Heart right ventricle (tissue), 16 donors: ENCODE data around the gene PYROXD2. TPM values are rescaled to one million over a fixed set of nuclear protein-coding genes. Genes with fewer than 3 reads are reported as not detected.

Source experiments
- ATAC-seq, 8 donors: fragments of 200-7000 bp; cut with Tn5 transposase; one replicate each; pipeline ENCODE4 v1.9.1; 2020; ENCODE audit warnings: mild to moderate bottlenecking in 8 of 8, moderate library complexity in 8 of 8, moderate number of reproducible peaks in 1 of 8
- DNase-seq, 2 donors: peaks; one replicate each; pipeline ENCODE4 v3.0.0-alpha.2; 2020
- H3K27ac ChIP-seq, 10 donors: fragments of 200-600 bp; sonication (generic) in 2 of 10; one replicate each; pipeline versions ENCODE4 v1.5.0 to v1.8.0; 2020 to 2022; ENCODE audit warnings: mild to moderate bottlenecking in 3 of 10
- H3K27me3 ChIP-seq, 7 donors: fragments of 200-600 bp; one replicate each; pipeline ENCODE4 v1.8.0; 2021 to 2022; ENCODE audit warnings: mild to moderate bottlenecking in 2 of 7
- H3K36me3 ChIP-seq, 9 donors: fragments of 200-600 bp; sonication (generic) in 1 of 9; one replicate each; pipeline versions ENCODE4 v1.5.0 to v1.8.0; 2020 to 2022; ENCODE audit warnings: mild to moderate bottlenecking in 2 of 9
- H3K4me1 ChIP-seq, 9 donors: fragments of 200-600 bp; sonication (generic) in 1 of 9; one replicate each; pipeline versions ENCODE4 v1.5.0 to v1.8.0; 2020 to 2022; ENCODE audit warnings: mild to moderate bottlenecking in 4 of 9
- H3K4me3 ChIP-seq, 10 donors: fragments of 200-600 bp; sonication (generic) in 2 of 10; one replicate each; pipeline versions ENCODE4 v1.5.0 to v1.8.0; 2020 to 2022; ENCODE audit warnings: mild to moderate bottlenecking in 7 of 10, moderate library complexity in 2 of 10
- H3K9me3 ChIP-seq, 11 donors: fragments of 200-600 bp in 10 of 11; sonication (generic) in 2 of 11; one replicate each; pipeline versions ENCODE4 v1.5.0 to v1.8.0; 2013 to 2022; ENCODE audit warnings: mild to moderate bottlenecking in 2 of 11, control low read depth in 1 of 11, moderate library complexity in 1 of 11
- CTCF ChIP-seq, 9 donors: fragments of 200-600 bp; sonication (generic) in 2 of 9; IDR thresholded peaks; one replicate each; pipeline versions ENCODE4 v1.5.0 to v1.8.0; 2021 to 2022; ENCODE audit warnings: antibody characterized with exemption in 9 of 9, mild to moderate bottlenecking in 5 of 9, moderate library complexity in 1 of 9
- WGBS, 2 donors: extraction: QIAGEN DNeasy Blood & Tissue Kit; methylation state at CpG; one replicate each; pipeline ENCODE4 v1.1.7; 2013; ENCODE audit warnings: inconsistent platforms in 1 of 2; 5-methylcytosine and 5-hydroxymethylcytosine counted together
- intact Hi-C, 10 donors: fragments of 100-400 bp; cut with DNase I; formaldehyde crosslinking; loops; one replicate each; pipeline versions ENCODE4 v1.11.1 to v1.14.2; 2022
- microRNA-seq, 2 donors: library from miRNA; unstranded; fragments of <30 nt; microRNA quantifications; one replicate each; pipeline ENCODE4 v1.2.0, GENCODE V29; 2021
- polyA plus RNA-seq, 2 donors: library from polyadenylated mRNA; stranded (reverse); fragments of 200-250 nt; gene quantifications; one replicate each; pipeline ENCODE4 v1.2.3, GENCODE V29; 2013
- total RNA-seq, 10 donors: library from RNA; stranded (reverse); fragmentation: NEBNext Ultra II Directional in 3 of 10; extraction: Animal tissue kit (Norgen Biotek cat#: 25700) in 3 of 10; gene quantifications; one replicate each; pipeline versions ENCODE4 v1.2.1 to v1.2.4, GENCODE V29; 2021 to 2023
- donor health status: Arrhythmogenic right ventricular cardiomyopathy.
- donor health status: ischemic (EF 13 %, LVEDD 7.1; RV severe dilation, severe dysfunction).
- donor health status: healthy with polysubstance abuse.
- donor health status: DM: no; HTN: yes; CAD: no.
- donor health status: DM: no; HTN: no; CAD: no.
- donor health status: ischemic (EF 25% LVEDD 6.9; RV normal size, moderate dysfunction).
- donor health status: ischemic (EF 25% LVEDD 5.7; RV mildly dilated, moderate dysfunction).
- donor health status: healthy.
- donor health status: DM: yes; HTN: yes; CAD: no.
- donor health status: Ischemic cardiomyopathy.
- donor health status: ischemic (EF 35%, LVEDD 5.7; RV mildly dilated, moderate dysfunction).
- donor health status: nonischemic (EF 11% LVEDD 7.7; RV severe dilation, severe dysfunction).
- donor health status: DM: yes; HTN: yes; CAD: no.
- donor health status: PGD.
- donor health status: ischemic (EF 29% LVEDD 5.4; RV normal size, mild dysfunction).
- donor health status: nonischemic (EF 23%, LVEDD 6.1; RV moderate dilation, normal function).

The PYROXD2 gene
- total and polyA plus RNA-seq, 12 donors = 3.1 to 31.2 (median 13.9) TPM

- Histone ChIP-seq H3K4me1 (peaks cover 0 to 33% (median 20%) of the 10 kb centered on the region in 9 donors), H3K9me3 (no peaks in the 10 kb centered on the region), H3K4me3 (no peak overlapping the region), H3K27me3 (peaks cover 0 to 29% (median 4%) of the 10 kb centered on the region in 7 donors), H3K36me3 (no peaks in the 10 kb centered on the region), H3K27ac (peak overlapping the region in 9 of 10 donors; percentile 30 to 71 (median 52))
- TF ChIP-seq CTCF (IDR thresholded peaks at IDR 0.05) = no peak
- ATAC-seq (no peak), DNase-seq (no peak)
- WGBS, 2 donors = 69 to 77% methylated on average over 5 of the region's 5 CpGs
- intact Hi-C loops = loop anchor here in 2 of 10 donors (5.0 kb wide), 2 partner anchors 73 to 78 kb away; partner anchors contain the start of gene PYROXD2 (in 1 of the 2)
Observed at GRCh38 chr10:98339799-98340198, 75.2 kb downstream of the PYROXD2 start.

- peaks cover 0 to 29% (median 4%) of the 10 kb centered on the region in 7 donors for H3K27me3 ChIP-seq
- DNase-seq (no peak), ATAC-seq (no peak)
- intact Hi-C loops = no loop called here
- H3K36me3 ChIP-seq = no peaks in the 10 kb centered on the region
- H3K4me3 ChIP-seq = no peak overlapping the region
- no peak for TF ChIP-seq CTCF (IDR thresholded peaks at IDR 0.05)
- H3K9me3 ChIP-seq = no peaks in the 10 kb centered on the region
- H3K4me1 ChIP-seq = peaks cover 0 to 27% (median 11%) of the 10 kb centered on the region in 9 donors
- WGBS, 2 donors = 82 to 86% methylated on average over 5 of the region's 5 CpGs
- no peak overlapping the region for H3K27ac ChIP-seq
Observed at GRCh38 chr10:98338896-98339295, 76.1 kb downstream of the PYROXD2 start.

- peak in 3 of 8 donors; percentile 16 to 40 (median 33) for ATAC-seq
Observed at GRCh38 chr10:98338318-98338717, 76.7 kb downstream of the PYROXD2 start.

GRCh38 chr10:98337484-98337883 lies 77.5 kb downstream of the PYROXD2 start:
- Histone ChIP-seq H3K36me3 (no peaks in the 10 kb centered on the region), H3K4me1 (peaks cover 0 to 27% (median 10%) of the 10 kb centered on the region in 9 donors), H3K27me3 (peaks cover 0 to 25% (median 1%) of the 10 kb centered on the region in 7 donors), H3K4me3 (no peak overlapping the region), H3K27ac (no peak overlapping the region), H3K9me3 (no peaks in the 10 kb centered on the region)
- intact Hi-C loops = no loop called here
- DNase-seq (no peak), ATAC-seq (no peak)
- WGBS, 2 donors = 87 to 92% methylated on average over 8 of the region's 8 CpGs
- TF ChIP-seq CTCF (IDR thresholded peaks at IDR 0.05) = no peak

More at GRCh38 chr10:98338318-98338717, 76.7 kb downstream of the PYROXD2 start:
- DNase-seq = no peak
- intact Hi-C loops = no loop called here
- no peaks in the 10 kb centered on the region for H3K9me3 ChIP-seq
- TF ChIP-seq CTCF (IDR thresholded peaks at IDR 0.05) = peak in 3 of 9 donors; percentile 9 to 11 (median 9)
- H3K36me3 ChIP-seq = no peaks in the 10 kb centered on the region
- H3K27ac ChIP-seq = peak overlapping the region in 2 of 10 donors; percentile 24 to 42
- H3K4me1 ChIP-seq = peaks cover 0 to 27% (median 10%) of the 10 kb centered on the region in 9 donors
- peaks cover 0 to 29% (median 4%) of the 10 kb centered on the region in 7 donors for H3K27me3 ChIP-seq
- H3K4me3 ChIP-seq = no peak overlapping the region
- WGBS, 2 donors = 58 to 67% methylated on average over 6 of the region's 6 CpGs

Small RNA genes within 50 kb of the gene (microRNA-seq; reads per million reads assigned to microRNA genes)
- gene MIR1287 (230 to 237 reads per million in 2 donors), gene MIR4685 (0 reads per million in 2 donors)

Other genes starting within 250 kb of the PYROXD2 start
- gene LOXL4, start 147.0 kb downstream of the PYROXD2 start, total RNA-seq = 10 to 100 TPM in 1 of 10 donors, 1 to 10 TPM in 8, under 1 TPM in 1; 0.72 to 13.5 (median 1.9) TPM
- 1 to 10 TPM; 1.7 to 5.6 TPM for gene LOXL4, start 147.0 kb downstream of the PYROXD2 start, polyA plus RNA-seq
- 10 to 100 TPM; 21.2 to 54.3 (median 33.4) TPM for gene HPS1, start 31.8 kb upstream of the PYROXD2 start, total RNA-seq
- 10 to 100 TPM; 26.9 to 39.4 TPM for gene HPS1, start 31.8 kb upstream of the PYROXD2 start, polyA plus RNA-seq